Measurements from ENCODE around the gene CPT1B. TPM values are rescaled to one million over a fixed set of nuclear protein-coding genes. Genes with fewer than 3 reads are reported as not detected.
"Not testable (repeated sequence)": the region's sequence is repeated elsewhere in the genome, so short reads cannot be mapped to it uniquely, and the experiment has no call there.

CPT1B gene
- polyA plus RNA-seq, 2 donors: 9.4 to 55.5 TPM

DNA sequence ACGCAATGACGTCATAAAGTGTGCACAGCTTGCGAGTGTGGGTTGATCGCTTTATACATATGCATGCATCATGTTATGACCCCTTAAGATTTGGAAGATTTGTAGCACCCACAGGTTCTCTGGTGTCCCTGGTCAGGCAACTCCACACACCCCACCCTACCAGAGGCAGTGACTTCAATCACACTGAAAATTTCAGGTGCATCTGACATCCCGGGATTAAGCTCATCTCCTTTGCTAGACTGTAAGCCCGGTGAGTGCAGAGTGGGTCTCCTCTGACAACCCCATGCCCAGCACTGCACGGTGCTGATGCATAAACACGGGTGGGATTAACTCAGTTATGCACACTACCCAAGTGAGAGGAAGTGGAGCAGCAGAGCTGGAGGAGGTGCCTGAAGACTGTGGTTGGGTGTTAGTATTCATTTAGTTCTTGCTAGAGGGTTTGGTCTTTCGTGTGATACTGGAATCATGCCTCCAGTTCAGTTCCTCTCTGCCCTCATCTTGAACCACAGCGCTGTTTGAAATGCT, 43.2 kb upstream of the CPT1B start:
- Histone ChIP-seq H3K4me1 (ENCODE audit: control insufficient read depth in 2 of 2, insufficient read depth in 2 of 2, low read length in 1 of 2) (peaks cover 0 to 18% of the 10 kb centered on the region in 2 donors), H3K27ac (ENCODE audit: low read depth in 2 of 2, low read length in 1 of 2) (peak overlapping the region; percentile 91 to 94), H3K4me3 (ENCODE audit: low read depth in 1 of 2, low read length in 2 of 2) (peak overlapping the region in 1 of 2 donors; percentile 38), H3K27me3 (ENCODE audit: control insufficient read depth in 1 of 2, insufficient read depth in 2 of 2, low read length in 2 of 2) (no peaks in the 10 kb centered on the region), H3K9me3 (ENCODE audit: control insufficient read depth in 2 of 2, insufficient read depth in 1 of 2, low read depth in 1 of 2, low read length in 1 of 2) (no peaks in the 10 kb centered on the region), H3K36me3 (ENCODE audit: control insufficient read depth in 2 of 2, insufficient read depth in 2 of 2, low read length in 1 of 2) (peaks cover 0 to 14% of the 10 kb centered on the region in 2 donors)
- WGBS, 2 donors: 13 to 20% methylated on average over 10 of the region's 10 CpGs

DNA sequence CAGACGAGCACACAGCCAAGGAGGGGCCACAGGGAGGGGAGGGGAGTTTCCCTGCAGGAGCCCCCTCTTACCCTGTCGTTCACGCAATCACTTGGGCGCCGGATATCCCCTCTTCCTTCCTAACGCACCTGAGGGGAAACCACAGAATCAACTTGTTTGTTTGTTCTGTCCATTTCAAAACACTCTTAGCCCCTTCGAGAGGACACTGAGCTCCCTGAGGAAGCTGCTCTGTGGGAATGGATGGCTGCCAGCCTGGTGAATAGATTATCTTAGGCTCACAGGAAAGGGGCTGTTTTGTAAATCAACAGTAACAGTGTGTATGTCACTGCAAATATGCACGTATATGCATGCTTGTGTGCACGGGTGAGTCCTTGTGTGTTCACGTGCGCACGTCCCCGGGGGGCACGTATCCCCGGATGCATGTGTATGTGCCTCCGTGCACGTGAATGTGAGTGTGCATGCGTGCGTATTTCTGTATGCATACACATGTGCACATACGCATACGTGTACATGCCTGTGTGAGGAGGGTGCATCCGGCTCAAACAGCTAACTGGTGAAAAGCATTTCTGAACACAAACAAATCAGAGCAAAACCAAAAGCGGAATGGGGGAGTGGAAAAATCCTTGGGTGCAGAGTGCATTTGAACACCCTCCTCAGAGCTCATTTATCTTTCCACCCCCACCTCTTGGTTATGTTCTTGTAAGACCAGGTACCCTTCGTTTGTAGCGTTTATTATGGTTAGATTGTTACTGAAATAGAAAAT, 42.5 kb upstream of the CPT1B start:
- H3K36me3 ChIP-seq (ENCODE audit: control insufficient read depth in 2 of 2, insufficient read depth in 2 of 2, low read length in 1 of 2): peaks cover 0 to 11% of the 10 kb centered on the region in 2 donors
- peaks cover 0 to 14% of the 10 kb centered on the region in 2 donors for H3K4me1 ChIP-seq (ENCODE audit: control insufficient read depth in 2 of 2, insufficient read depth in 2 of 2, low read length in 1 of 2)
- H3K4me3 ChIP-seq (ENCODE audit: low read depth in 1 of 2, low read length in 2 of 2): peak overlapping the region in 1 of 2 donors; percentile 12
- WGBS, 2 donors: 8 to 10% methylated on average over 25 of the region's 25 CpGs
- no peak overlapping the region for H3K27ac ChIP-seq (ENCODE audit: low read depth in 2 of 2, low read length in 1 of 2)
- H3K9me3 ChIP-seq (ENCODE audit: control insufficient read depth in 2 of 2, insufficient read depth in 1 of 2, low read depth in 1 of 2, low read length in 1 of 2): no peaks in the 10 kb centered on the region
- H3K27me3 ChIP-seq (ENCODE audit: control insufficient read depth in 1 of 2, insufficient read depth in 2 of 2, low read length in 2 of 2): no peaks in the 10 kb centered on the region

DNA sequence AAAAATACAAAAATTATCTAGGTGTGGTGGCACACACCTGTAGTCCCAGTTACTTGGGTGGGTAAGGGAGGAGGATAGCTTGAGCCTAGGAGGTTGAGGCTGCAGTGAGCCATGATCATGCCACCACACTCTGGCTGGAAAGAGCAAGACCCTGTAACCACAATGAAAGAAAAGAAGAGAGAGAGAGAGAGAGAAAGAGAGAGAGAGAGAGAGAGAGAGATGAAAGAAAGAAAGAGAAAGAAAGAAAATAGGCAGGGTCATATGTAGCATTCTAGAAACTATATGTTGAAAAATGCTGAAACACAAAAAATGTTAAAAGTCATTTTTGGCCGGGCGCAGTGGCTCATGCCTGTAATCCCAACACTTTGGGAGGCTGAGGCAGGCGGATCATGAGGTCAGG, 36.1 kb upstream of the CPT1B start:
- H3K4me3 ChIP-seq (ENCODE audit: low read depth in 1 of 2, low read length in 2 of 2); H3K27me3 ChIP-seq (ENCODE audit: control insufficient read depth in 1 of 2, insufficient read depth in 2 of 2, low read length in 2 of 2); H3K36me3 ChIP-seq (ENCODE audit: control insufficient read depth in 2 of 2, insufficient read depth in 2 of 2, low read length in 1 of 2); H3K9me3 ChIP-seq (ENCODE audit: control insufficient read depth in 2 of 2, insufficient read depth in 1 of 2, low read depth in 1 of 2, low read length in 1 of 2); H3K27ac ChIP-seq (ENCODE audit: low read depth in 2 of 2, low read length in 1 of 2); H3K4me1 ChIP-seq (ENCODE audit: control insufficient read depth in 2 of 2, insufficient read depth in 2 of 2, low read length in 1 of 2): not testable (repeated sequence)
- WGBS, 2 donors: 80 to 89% methylated on average over 3 of the region's 3 CpGs

DNA sequence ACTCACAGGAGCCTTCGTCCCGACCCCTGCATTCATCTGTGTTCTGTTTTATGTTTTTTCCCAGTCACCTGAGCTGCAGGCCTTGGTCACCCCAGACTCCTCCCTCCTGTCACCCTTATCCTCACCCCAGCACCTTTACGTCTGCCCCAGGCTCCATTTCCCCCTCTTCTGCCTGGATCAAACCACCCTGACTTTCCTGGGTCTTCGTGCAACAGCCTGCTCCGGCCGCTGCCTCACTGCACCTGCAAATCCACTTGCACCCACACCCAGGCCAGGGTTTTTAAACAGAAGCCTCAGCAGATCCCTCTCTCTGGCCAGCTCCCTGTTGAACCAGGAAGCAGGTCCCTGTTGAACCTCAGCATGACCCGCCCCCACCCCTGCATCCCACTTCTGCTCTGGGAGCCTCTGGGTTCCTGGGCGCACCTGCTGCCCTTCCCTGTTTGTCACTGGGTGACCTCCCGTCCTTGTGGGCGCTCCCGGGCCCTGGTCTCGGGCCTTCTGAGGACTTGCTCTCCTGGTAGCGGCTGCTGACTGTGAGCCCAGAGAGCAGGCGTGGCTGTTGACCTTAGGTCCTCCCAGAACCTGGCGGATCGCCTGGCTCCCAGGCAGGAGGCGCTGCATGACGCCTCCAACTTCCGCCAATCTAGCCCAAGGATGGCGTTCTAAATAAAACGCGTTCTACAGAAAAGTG, 35.2 kb upstream of the CPT1B start:
- H3K9me3 ChIP-seq (ENCODE audit: control insufficient read depth in 2 of 2, insufficient read depth in 1 of 2, low read depth in 1 of 2, low read length in 1 of 2): no peaks in the 10 kb centered on the region
- H3K4me1 ChIP-seq (ENCODE audit: control insufficient read depth in 2 of 2, insufficient read depth in 2 of 2, low read length in 1 of 2): peaks cover 0 to 9% of the 10 kb centered on the region in 2 donors
- H3K4me3 ChIP-seq (ENCODE audit: low read depth in 1 of 2, low read length in 2 of 2): no peak overlapping the region
- peak overlapping the region; percentile 61 to 77 for H3K27ac ChIP-seq (ENCODE audit: low read depth in 2 of 2, low read length in 1 of 2)
- 51 to 60% methylated on average over 22 of the region's 22 CpGs for WGBS, 2 donors
- H3K27me3 ChIP-seq (ENCODE audit: control insufficient read depth in 1 of 2, insufficient read depth in 2 of 2, low read length in 2 of 2): no peaks in the 10 kb centered on the region
- no peaks in the 10 kb centered on the region for H3K36me3 ChIP-seq (ENCODE audit: control insufficient read depth in 2 of 2, insufficient read depth in 2 of 2, low read length in 1 of 2)

DNA sequence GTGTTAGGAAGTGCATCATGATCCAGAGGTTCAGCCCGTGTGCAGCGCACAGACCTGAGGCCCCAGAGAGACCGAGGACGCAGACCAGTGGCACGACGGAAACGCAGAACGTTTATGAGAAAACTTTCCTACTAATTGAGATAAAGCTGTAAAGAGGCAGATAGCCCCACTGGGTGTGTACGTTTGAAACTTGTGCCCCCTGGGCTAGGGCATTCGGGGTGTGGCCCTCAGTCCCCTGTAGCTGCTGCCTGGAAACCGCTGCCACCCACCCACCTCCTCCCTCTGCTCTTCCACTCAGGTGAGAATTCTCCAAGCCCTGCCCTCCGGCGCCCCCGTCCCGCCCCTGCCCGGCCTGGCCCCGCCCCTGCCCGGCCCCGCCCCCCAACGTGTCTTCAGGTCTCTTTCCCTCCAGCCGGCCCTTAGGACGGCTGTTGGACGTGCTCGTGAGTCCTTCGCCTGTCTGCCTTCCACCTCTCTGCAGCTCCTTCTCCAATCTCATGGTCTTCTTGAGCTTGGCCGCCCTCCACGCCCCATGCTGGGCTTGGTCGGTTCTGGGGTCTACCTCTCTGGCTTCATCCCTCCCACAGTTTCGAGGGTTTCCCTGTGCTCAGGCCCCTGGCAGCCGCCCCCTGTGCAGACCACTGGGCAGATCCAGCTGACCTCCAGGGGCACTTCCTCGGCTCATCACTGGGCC, 34.4 kb upstream of the CPT1B start:
- Histone ChIP-seq H3K4me3 (ENCODE audit: low read depth in 1 of 2, low read length in 2 of 2) (no peak overlapping the region), H3K36me3 (ENCODE audit: control insufficient read depth in 2 of 2, insufficient read depth in 2 of 2, low read length in 1 of 2) (no peaks in the 10 kb centered on the region), H3K9me3 (ENCODE audit: control insufficient read depth in 2 of 2, insufficient read depth in 1 of 2, low read depth in 1 of 2, low read length in 1 of 2) (no peaks in the 10 kb centered on the region), H3K27ac (ENCODE audit: low read depth in 2 of 2, low read length in 1 of 2) (peak overlapping the region; percentile 61 to 77), H3K4me1 (ENCODE audit: control insufficient read depth in 2 of 2, insufficient read depth in 2 of 2, low read length in 1 of 2) (peaks cover 0 to 9% of the 10 kb centered on the region in 2 donors), H3K27me3 (ENCODE audit: control insufficient read depth in 1 of 2, insufficient read depth in 2 of 2, low read length in 2 of 2) (no peaks in the 10 kb centered on the region)
- 29 to 32% methylated on average over 31 of the region's 31 CpGs for WGBS, 2 donors

DNA sequence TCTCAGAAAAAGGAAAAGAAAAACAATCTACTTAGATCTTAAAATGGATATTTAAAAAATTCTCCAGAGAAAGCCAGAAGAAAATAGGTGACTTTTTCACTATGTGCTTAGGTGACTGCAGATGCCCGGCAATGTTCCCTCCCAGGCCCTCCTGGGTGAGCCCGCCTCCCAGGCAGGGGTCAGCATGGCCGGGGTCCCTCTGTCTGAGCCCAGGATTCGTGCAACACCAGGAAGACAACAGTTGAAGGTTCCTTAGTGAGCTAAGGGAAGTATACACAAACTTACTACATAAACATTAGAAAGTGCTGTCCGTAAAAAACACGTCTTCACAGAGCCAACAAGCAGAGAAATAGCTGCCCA, 33.9 kb upstream of the CPT1B start:
- Histone ChIP-seq H3K27me3 (ENCODE audit: control insufficient read depth in 1 of 2, insufficient read depth in 2 of 2, low read length in 2 of 2) (no peaks in the 10 kb centered on the region), H3K36me3 (ENCODE audit: control insufficient read depth in 2 of 2, insufficient read depth in 2 of 2, low read length in 1 of 2) (no peaks in the 10 kb centered on the region), H3K4me3 (ENCODE audit: low read depth in 1 of 2, low read length in 2 of 2) (no peak overlapping the region), H3K4me1 (ENCODE audit: control insufficient read depth in 2 of 2, insufficient read depth in 2 of 2, low read length in 1 of 2) (peaks cover 0 to 9% of the 10 kb centered on the region in 2 donors), H3K9me3 (ENCODE audit: control insufficient read depth in 2 of 2, insufficient read depth in 1 of 2, low read depth in 1 of 2, low read length in 1 of 2) (no peaks in the 10 kb centered on the region), H3K27ac (ENCODE audit: low read depth in 2 of 2, low read length in 1 of 2) (no peak overlapping the region)
- WGBS, 2 donors: 42 to 46% methylated on average over 6 of the region's 6 CpGs

DNA sequence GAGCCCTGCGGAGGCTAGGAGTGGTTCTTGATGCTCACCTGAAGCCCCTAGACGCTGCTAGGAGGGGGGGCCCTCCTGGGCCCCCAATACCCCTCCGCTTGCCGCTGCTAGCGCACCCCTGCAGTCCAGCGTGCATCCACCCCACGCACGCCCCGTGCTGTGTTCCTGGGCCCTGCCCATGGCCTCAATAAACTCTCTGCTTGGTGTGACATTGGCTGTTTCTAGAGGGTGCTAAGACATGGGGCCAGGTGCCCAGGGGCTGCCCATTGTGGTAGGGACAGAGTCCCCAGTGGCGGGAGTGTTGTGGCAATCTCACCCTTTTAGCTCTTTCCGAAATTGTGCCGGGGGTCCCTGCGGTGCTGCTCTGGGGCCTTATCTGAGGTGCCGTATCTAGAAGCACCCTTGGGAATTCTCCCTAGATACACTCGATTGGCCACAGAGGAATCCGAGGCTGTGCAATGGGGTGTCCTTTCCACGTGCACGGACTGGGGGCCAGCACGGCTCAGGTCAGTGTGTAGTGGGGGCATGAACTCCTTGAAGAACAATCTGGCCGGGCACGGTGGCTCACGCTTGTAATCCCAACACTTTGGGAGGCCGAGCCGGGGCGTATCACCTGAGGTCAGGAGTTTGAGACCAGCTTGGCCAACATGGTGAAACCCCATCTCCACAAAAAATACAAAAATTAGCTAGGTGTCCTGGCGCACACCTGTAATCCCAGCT, 33.3 kb upstream of the CPT1B start:
- Histone ChIP-seq H3K27ac (ENCODE audit: low read depth in 2 of 2, low read length in 1 of 2) (no peak overlapping the region), H3K9me3 (ENCODE audit: control insufficient read depth in 2 of 2, insufficient read depth in 1 of 2, low read depth in 1 of 2, low read length in 1 of 2) (no peaks in the 10 kb centered on the region), H3K27me3 (ENCODE audit: control insufficient read depth in 1 of 2, insufficient read depth in 2 of 2, low read length in 2 of 2) (no peaks in the 10 kb centered on the region), H3K36me3 (ENCODE audit: control insufficient read depth in 2 of 2, insufficient read depth in 2 of 2, low read length in 1 of 2) (no peaks in the 10 kb centered on the region), H3K4me1 (ENCODE audit: control insufficient read depth in 2 of 2, insufficient read depth in 2 of 2, low read length in 1 of 2) (peaks cover 0 to 9% of the 10 kb centered on the region in 2 donors), H3K4me3 (ENCODE audit: low read depth in 1 of 2, low read length in 2 of 2) (no peak overlapping the region)
- WGBS, 2 donors: 91% methylated on average over 26 of the region's 26 CpGs

DNA sequence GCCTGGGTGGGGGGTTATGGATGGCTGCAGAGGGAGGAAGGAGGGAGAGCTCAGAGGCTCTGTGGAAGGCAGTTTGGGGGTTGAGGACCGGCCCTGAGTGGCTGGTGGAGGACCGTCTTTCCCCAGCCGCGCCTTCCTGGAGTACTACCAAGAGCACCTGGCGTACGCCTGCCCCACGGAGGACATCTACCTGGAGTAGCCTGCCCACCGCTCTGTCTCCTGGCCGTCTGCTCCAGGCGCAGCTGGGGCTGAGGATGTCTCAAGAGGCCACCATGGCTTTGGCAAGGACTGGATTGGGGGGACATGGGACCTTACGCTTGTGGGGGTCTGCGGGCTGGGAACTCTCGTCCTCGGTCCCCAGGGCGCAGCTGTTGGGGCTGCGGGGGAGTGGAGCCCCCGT, 32.4 kb upstream of the CPT1B start:
- Histone ChIP-seq H3K27me3 (ENCODE audit: control insufficient read depth in 1 of 2, insufficient read depth in 2 of 2, low read length in 2 of 2) (no peaks in the 10 kb centered on the region), H3K9me3 (ENCODE audit: control insufficient read depth in 2 of 2, insufficient read depth in 1 of 2, low read depth in 1 of 2, low read length in 1 of 2) (no peaks in the 10 kb centered on the region), H3K4me3 (ENCODE audit: low read depth in 1 of 2, low read length in 2 of 2) (no peak overlapping the region), H3K4me1 (ENCODE audit: control insufficient read depth in 2 of 2, insufficient read depth in 2 of 2, low read length in 1 of 2) (peaks cover 0 to 9% of the 10 kb centered on the region in 2 donors), H3K36me3 (ENCODE audit: control insufficient read depth in 2 of 2, insufficient read depth in 2 of 2, low read length in 1 of 2) (no peaks in the 10 kb centered on the region), H3K27ac (ENCODE audit: low read depth in 2 of 2, low read length in 1 of 2) (no peak overlapping the region)
- 83 to 87% methylated on average over 17 of the region's 17 CpGs for WGBS, 2 donors

DNA sequence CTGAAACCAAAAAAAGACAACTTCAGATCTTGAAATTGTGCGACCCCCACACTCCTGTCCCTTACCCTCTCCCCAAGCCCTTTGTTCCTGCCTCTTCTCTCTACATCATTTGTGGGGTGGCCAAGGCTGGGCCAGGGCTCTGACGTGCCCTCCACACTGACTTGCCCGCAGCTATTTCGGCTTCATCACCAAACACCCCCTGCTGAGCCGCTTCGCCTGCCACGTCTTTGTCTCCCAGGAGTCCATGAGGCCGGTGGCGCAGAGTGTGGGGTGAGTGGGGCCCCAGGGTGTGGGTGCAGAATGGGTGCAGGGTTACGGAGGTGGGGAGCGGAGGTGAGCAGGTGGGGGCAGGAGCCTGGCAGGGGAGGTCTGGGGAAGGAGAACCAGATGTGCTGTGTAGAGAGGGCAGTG, 31.8 kb upstream of the CPT1B start:
- Histone ChIP-seq H3K36me3 (ENCODE audit: control insufficient read depth in 2 of 2, insufficient read depth in 2 of 2, low read length in 1 of 2) (no peaks in the 10 kb centered on the region), H3K4me3 (ENCODE audit: low read depth in 1 of 2, low read length in 2 of 2) (no peak overlapping the region), H3K27me3 (ENCODE audit: control insufficient read depth in 1 of 2, insufficient read depth in 2 of 2, low read length in 2 of 2) (no peaks in the 10 kb centered on the region), H3K9me3 (ENCODE audit: control insufficient read depth in 2 of 2, insufficient read depth in 1 of 2, low read depth in 1 of 2, low read length in 1 of 2) (no peaks in the 10 kb centered on the region), H3K27ac (ENCODE audit: low read depth in 2 of 2, low read length in 1 of 2) (no peak overlapping the region), H3K4me1 (ENCODE audit: control insufficient read depth in 2 of 2, insufficient read depth in 2 of 2, low read length in 1 of 2) (peaks cover 0 to 9% of the 10 kb centered on the region in 2 donors)
- 81 to 84% methylated on average over 11 of the region's 11 CpGs for WGBS, 2 donors
